Panc1 (cell line): ENCODE data around the gene CDH13. TPM values are rescaled to one million over a fixed set of nuclear protein-coding genes. Genes with fewer than 3 reads are reported as not detected.

Experiments
- ATAC-seq: fragments of 200-7000 bp; cut with Tn5 transposase; 2 replicates; pipeline ENCODE4 v1.9.1; 2020; ENCODE audit warnings: mild to moderate bottlenecking, moderate library complexity
- BruUV-seq: library from RNA; stranded (reverse); fragments of 400-500 nt; replicated peaks from 2 replicates; lab custom pipeline; 2021; lab: Mats Ljungman, UMichigan
- CTCF ChIA-PET: fragments of 300-600 bp; sonication (Branson Sonifier 250); formaldehyde crosslinking; loops from one replicate; lab custom pipeline; 2022; ENCODE audit warnings: antibody characterized with exemption; lab: Charles Lee
- POLR2A ChIA-PET: fragments of 300-600 bp; sonication (Branson Sonifier 250); formaldehyde crosslinking; loops from one replicate; lab custom pipeline; 2022; ENCODE audit warnings: antibody characterized with exemption; lab: Charles Lee
- DNase-seq: peaks from one replicate; pipeline ENCODE4 v3.0.0-alpha.2; 2010; ENCODE audit warnings: low read depth, low spot score
- H3K27ac ChIP-seq: 2 replicates; pipeline ENCODE4 v1.5.1; 2011; ENCODE audit warnings: mild to moderate bottlenecking, low read length, inconsistent platforms
- H3K27me3 ChIP-seq: fragments of 200-500 bp; sonication (Bioruptor generic); 2 replicates; pipeline ENCODE4 v1.6.0; 2014; ENCODE audit warnings: low read length, inconsistent platforms; ENCODE audit not compliant: control insufficient read depth, insufficient read depth
- H3K36me3 ChIP-seq: fragments of 200-500 bp; sonication (Bioruptor generic); 2 replicates; pipeline ENCODE4 v1.5.1; 2014; ENCODE audit warnings: inconsistent platforms, mild to moderate bottlenecking, low read length, moderate library complexity; ENCODE audit not compliant: control insufficient read depth, insufficient read depth
- H3K4me1 ChIP-seq: 2 replicates; pipeline ENCODE4 v1.5.1; 2011; ENCODE audit warnings: inconsistent platforms, mild to moderate bottlenecking, low read length, moderate library complexity; ENCODE audit not compliant: control insufficient read depth, insufficient read depth
- H3K4me3 ChIP-seq, 2 experiments: 2 replicates each; pipeline ENCODE4 v1.5.1; 2011 to 2012; ENCODE audit warnings: low read depth in 2 of 2, low read length in 2 of 2, mild to moderate bottlenecking in 2 of 2, inconsistent platforms in 1 of 2, moderate library complexity in 1 of 2
- H3K9me3 ChIP-seq: fragments of 200-500 bp; sonication (Bioruptor generic); 2 replicates; pipeline ENCODE4 v1.5.1; 2014; ENCODE audit warnings: low read depth, mild to moderate bottlenecking, inconsistent platforms, low read length, moderate library complexity; ENCODE audit not compliant: control insufficient read depth, insufficient read depth
- POLR2AphosphoS5 ChIP-seq: IDR thresholded peaks from 2 replicates; pipeline ENCODE4 v1.6.1; 2012; ENCODE audit warnings: mild to moderate bottlenecking, low read depth, low read length, moderate library complexity
- SIN3A ChIP-seq: IDR thresholded peaks from 2 replicates; pipeline ENCODE4 v1.6.1; 2012; ENCODE audit warnings: low read depth, mild to moderate bottlenecking, low read length, moderate library complexity, borderline replicate concordance; ENCODE audit not compliant: insufficient read depth
- TCF7L2 ChIP-seq: IDR thresholded peaks from 2 replicates; pipeline ENCODE4 v1.6.1; 2011; ENCODE audit warnings: mild to moderate bottlenecking, low read depth, low read length, inconsistent platforms
- in situ Hi-C: cut with HindIII; loops from 2 replicates; pipeline ENCODE4 v1.10.0; 2016; ENCODE audit warnings: low sequenced_read_pairs, low pct_unique_long_range_greater_than_20kb
- intact Hi-C: fragments of 100-400 bp; cut with micrococcal nuclease; formaldehyde crosslinking; loops from one replicate; pipeline ENCODE4 v1.10.0; 2022; ENCODE audit not compliant: unreplicated experiment
- total RNA-seq: library from RNA; stranded (reverse); gene quantifications from one replicate; pipeline ENCODE4 v1.2.1, GENCODE V29; 2021; ENCODE audit not compliant: unreplicated experiment
- TF ChIP-seq, protein P1 (sequence below): fragments of 450-650 bp; IDR thresholded peaks from 2 replicates; pipeline ENCODE4 v1.5.1; 2017; ENCODE audit warnings: mild to moderate bottlenecking
- TF ChIP-seq, protein P2 (sequence below), 2 experiments: IDR thresholded peaks; 2 replicates each; pipeline ENCODE4 v1.6.1; 2011 to 2012; ENCODE audit warnings: low read depth in 2 of 2, control low read depth in 1 of 2, low read length in 1 of 2, mild to moderate bottlenecking in 1 of 2, moderate library complexity in 1 of 2; ENCODE audit not compliant: insufficient read depth in 1 of 2

CDH13 gene
- total RNA-seq, 1 experiment from 2014 or later = not detected

DNA sequence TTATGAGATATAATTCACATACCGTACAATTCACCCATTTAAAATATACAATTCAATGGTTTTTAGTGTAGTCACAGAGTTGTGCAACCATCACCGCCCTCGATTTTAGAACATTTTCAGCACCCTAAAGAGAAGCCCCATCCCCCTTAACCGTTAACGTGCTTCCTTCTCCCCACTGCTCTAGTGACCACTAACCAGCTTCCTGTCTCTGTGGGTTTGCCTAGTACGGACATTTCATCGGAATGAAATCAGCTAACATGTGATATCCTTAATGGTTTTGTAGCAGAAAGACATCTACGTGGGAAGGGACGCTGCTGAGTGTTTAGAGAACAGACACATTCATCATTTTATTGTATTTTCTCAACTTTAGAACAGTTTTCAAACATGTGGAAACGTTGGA lies 1100.2 kb downstream of the CDH13 start:
- TF ChIP-seq SIN3A = no peak
- TF ChIP-seq, protein P1, sequence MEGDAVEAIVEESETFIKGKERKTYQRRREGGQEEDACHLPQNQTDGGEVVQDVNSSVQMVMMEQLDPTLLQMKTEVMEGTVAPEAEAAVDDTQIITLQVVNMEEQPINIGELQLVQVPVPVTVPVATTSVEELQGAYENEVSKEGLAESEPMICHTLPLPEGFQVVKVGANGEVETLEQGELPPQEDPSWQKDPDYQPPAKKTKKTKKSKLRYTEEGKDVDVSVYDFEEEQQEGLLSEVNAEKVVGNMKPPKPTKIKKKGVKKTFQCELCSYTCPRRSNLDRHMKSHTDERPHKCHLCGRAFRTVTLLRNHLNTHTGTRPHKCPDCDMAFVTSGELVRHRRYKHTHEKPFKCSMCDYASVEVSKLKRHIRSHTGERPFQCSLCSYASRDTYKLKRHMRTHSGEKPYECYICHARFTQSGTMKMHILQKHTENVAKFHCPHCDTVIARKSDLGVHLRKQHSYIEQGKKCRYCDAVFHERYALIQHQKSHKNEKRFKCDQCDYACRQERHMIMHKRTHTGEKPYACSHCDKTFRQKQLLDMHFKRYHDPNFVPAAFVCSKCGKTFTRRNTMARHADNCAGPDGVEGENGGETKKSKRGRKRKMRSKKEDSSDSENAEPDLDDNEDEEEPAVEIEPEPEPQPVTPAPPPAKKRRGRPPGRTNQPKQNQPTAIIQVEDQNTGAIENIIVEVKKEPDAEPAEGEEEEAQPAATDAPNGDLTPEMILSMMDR = no peak
- no peak for TF ChIP-seq POLR2AphosphoS5
- no peak for TF ChIP-seq TCF7L2
- TF ChIP-seq, protein P2, sequence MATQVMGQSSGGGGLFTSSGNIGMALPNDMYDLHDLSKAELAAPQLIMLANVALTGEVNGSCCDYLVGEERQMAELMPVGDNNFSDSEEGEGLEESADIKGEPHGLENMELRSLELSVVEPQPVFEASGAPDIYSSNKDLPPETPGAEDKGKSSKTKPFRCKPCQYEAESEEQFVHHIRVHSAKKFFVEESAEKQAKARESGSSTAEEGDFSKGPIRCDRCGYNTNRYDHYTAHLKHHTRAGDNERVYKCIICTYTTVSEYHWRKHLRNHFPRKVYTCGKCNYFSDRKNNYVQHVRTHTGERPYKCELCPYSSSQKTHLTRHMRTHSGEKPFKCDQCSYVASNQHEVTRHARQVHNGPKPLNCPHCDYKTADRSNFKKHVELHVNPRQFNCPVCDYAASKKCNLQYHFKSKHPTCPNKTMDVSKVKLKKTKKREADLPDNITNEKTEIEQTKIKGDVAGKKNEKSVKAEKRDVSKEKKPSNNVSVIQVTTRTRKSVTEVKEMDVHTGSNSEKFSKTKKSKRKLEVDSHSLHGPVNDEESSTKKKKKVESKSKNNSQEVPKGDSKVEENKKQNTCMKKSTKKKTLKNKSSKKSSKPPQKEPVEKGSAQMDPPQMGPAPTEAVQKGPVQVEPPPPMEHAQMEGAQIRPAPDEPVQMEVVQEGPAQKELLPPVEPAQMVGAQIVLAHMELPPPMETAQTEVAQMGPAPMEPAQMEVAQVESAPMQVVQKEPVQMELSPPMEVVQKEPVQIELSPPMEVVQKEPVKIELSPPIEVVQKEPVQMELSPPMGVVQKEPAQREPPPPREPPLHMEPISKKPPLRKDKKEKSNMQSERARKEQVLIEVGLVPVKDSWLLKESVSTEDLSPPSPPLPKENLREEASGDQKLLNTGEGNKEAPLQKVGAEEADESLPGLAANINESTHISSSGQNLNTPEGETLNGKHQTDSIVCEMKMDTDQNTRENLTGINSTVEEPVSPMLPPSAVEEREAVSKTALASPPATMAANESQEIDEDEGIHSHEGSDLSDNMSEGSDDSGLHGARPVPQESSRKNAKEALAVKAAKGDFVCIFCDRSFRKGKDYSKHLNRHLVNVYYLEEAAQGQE (IDR thresholded peaks at IDR 0.05; ENCODE audit: insufficient read depth in 1 of 2, low read depth in 2 of 2, low read length in 1 of 2) = no peak
- no peak overlapping the region for H3K4me3 ChIP-seq
- H3K4me1 ChIP-seq = no peaks in the 10 kb centered on the region
- no peaks in the 10 kb centered on the region for H3K36me3 ChIP-seq
- DNase-seq (no peak), ATAC-seq (no peak)
- intact Hi-C loops = no loop called here
- CTCF ChIA-PET = no interaction called here
- H3K27me3 ChIP-seq = no peaks in the 10 kb centered on the region
- in situ Hi-C loops = no loop called here
- no peaks in the 10 kb centered on the region for H3K9me3 ChIP-seq
- no peak overlapping the region for H3K27ac ChIP-seq
- no TSS peak for BruUV-seq
- POLR2A ChIA-PET = no interaction called here

DNA sequence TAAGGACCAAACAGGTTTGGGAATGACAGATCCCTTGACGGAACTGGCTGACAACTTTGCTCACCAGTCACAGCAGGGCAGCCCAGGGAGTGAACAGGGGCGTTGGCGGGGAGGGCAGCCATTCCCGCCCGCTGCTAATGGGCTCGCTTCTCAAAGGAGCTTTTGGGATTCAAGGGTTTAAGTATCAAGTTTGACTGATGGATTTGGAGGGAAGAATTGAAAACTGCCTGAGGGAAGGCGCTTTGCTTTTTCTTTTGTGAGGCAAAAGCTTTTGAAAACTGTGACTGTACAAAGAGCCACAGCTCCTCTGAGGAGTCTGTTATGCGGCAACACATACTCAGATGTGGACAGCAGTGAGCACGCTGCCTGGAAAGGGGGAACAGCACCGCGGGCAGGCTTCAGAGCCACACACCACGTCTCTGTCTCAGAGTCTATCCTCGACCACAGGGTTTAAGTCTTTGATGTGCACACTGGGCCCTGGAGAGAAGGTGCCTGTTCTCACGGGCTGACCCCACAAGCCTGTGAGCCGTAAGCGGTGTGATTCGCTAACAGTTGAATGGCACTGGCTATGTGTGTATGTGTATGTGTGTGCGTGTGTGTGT lies 1101.1 kb downstream of the CDH13 start:
- intact Hi-C loops (no loop called here), in situ Hi-C loops (no loop called here)
- TF ChIP-seq SIN3A (no peak), TCF7L2 (no peak), POLR2AphosphoS5 (no peak)
- TF ChIP-seq, protein P2 (IDR thresholded peaks at IDR 0.05; ENCODE audit: insufficient read depth in 1 of 2, low read depth in 2 of 2, low read length in 1 of 2) = no peak
- TF ChIP-seq, protein P1 = no peak
- no peaks in the 10 kb centered on the region for H3K4me1 ChIP-seq
- ChIA-PET CTCF (interaction anchor here (0.5 kb wide), 1 partner anchor 267 kb away, joined by 4 read pairs; no protein-coding TSS in a partner anchor), POLR2A (no interaction called here)
- H3K27me3 ChIP-seq = no peaks in the 10 kb centered on the region
- no TSS peak for BruUV-seq
- H3K27ac ChIP-seq = no peak overlapping the region
- DNase-seq (no peak), ATAC-seq (no peak)
- no peaks in the 10 kb centered on the region for H3K36me3 ChIP-seq
- H3K9me3 ChIP-seq = no peaks in the 10 kb centered on the region
- H3K4me3 ChIP-seq = no peak overlapping the region
